Frontal cortex (tissue), 4 donors: ENCODE results near the gene SDC4. TPM values are rescaled to one million over a fixed set of nuclear protein-coding genes. Genes with fewer than 3 reads are reported as not detected.

Experiments used
- DNase-seq, 2 donors: peaks; one replicate each; pipeline ENCODE4 v3.0.0; 2012; ENCODE audit warnings: low spot score in 2 of 2
- FAIRE-seq: peaks from 2 replicates; lab custom pipeline; 2012; peaks lifted over from hg19 to GRCh38; lab: Jason Lieb, UNC
- total RNA-seq: library from RNA; depleted of rRNA; stranded (reverse); fragments of >200 nt; gene quantifications from one replicate; pipeline ENCODE4 v1.2.3, GENCODE V29; 2014
- donor health status: control.
- donor health status: control.
- donor health status: control.

The SDC4 gene
- total RNA-seq, 1 donor from 2014 or later = 0.82 TPM

DNA sequence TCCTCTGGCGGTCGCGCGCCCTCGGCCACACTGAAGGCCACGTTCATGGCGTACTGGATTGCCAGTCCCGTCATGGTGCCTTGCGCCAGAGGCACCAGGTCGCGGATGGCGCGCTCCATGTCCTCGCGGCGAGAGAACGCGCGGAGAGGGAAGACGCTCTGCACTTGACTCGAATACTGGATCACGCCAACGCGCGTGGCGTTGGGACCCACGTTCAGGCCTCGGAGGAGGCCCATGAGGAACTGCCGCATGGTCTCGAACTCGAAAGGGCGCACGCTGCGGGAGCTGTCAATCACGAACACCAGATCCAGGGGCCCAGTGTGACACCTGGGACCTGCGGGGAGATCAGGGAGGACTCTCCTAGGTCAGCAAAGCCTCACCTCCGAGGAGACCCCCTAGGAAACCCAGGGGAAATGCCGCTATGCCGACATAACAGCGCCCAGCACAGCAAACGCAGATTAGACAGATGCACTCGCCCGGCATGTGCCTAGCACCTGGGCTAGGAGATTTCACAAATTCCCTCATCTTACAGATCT, 43.7 kb downstream of the SDC4 start:
- no peak for FAIRE-seq
- peak in 1 of 2 donors; percentile 6 for DNase-seq

DNA sequence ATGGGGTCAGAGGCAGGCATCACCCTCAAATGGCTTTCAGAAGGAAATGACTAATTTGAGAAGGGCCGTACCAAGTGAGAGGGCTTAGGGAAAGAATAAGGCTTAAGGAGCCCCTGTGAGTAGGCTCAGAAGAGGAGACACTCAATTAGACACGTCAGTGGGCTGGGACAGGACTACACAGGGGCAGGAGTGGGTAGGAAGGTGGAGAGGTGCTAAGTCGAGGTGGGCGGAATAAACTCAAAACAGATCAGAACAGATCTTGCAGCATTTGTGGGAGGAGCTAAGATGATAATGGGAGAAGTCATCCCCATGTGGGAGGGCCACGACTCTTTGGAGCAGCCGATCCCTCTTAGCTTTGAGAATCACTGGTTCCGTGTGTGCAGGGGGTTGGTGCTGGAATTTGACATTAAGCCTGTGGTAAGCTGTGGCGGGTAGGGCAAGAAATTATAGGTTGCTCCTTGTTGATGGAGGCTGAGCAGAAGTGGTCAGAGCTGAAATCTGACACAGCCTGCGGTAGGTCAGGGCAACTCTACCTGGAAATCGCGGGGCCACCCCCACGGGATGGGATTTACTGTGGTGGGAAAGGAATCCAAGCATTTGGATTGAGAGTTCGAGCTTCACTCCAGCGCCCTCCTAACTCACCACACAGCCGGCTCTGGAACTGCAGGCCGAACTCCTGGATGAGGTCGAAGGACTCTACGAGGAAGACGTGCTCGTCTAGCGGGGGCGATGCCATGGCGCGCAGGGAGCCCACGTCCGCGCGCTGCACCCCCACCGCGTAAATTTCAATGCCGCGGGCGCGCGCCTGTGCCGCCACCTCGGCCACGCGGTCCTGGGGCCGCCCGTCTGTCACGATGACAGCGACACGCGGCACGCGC, 44.4 kb downstream of the SDC4 start:
- FAIRE-seq = no peak
- no peak for DNase-seq

DNA sequence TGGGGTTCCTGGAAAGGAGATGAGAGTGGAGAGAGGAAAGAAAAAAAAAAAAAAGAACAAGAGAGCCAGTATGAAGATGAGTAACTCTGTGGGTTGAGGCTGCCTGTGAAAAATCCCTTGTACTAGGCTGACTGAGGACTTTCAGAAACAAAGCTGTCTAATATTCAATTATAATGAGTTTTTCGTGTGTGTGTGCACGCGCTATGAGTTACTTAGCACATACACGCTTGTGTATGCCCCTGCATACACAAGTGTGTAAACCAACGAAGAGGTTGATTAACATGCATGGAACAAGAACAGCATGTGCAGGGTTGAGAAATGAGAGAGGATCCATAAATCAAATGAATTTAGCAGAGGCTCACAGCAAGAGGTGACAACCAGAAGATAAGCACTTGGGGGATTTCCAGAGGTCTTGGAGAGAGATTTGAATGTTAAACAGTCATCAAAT, 46.4 kb downstream of the SDC4 start:
- FAIRE-seq = no peak
- no peak for DNase-seq

DNA sequence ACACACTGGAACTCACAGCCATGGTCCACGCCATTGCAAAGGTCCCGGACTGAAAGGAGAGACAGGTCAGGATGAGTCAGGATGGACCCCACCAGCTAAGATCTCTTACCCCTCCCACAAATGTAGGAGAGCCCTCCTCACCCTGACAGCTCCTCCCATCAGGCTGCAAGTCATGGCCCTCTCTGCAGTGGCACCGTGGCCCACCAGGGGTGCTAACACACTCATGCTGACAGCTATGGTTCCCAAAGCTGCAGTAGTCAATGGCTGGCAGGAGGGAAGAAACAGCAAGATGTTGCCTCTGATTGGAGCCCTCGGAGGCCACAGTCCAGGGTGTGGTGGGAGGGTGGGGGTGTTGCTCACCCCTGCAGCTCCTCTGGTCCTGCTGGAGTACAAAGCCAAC, 47.3 kb downstream of the SDC4 start:
- FAIRE-seq (no peak), DNase-seq (peak in 1 of 2 donors; percentile 4)

DNA sequence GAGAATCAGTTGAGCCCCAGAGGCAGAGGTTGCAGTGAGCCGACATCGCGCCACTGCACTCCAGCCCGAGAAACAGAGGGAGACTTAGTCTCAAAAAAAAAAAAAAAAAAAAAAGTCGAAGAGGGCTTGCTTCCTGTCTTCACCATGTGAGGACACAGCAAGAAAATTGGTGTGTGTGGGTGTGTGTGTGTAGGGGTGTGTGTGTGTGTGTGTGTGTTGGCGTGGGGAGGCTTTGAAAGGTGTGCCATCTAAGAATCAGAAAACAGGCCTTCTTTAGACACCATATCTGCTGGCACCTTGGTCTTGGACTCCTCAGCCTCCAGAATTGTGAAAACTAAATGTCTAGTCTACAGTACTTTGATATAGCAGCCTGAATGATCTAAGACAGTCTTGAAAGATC, 48.4 kb downstream of the SDC4 start:
- FAIRE-seq = no peak
- DNase-seq = no peak

DNA sequence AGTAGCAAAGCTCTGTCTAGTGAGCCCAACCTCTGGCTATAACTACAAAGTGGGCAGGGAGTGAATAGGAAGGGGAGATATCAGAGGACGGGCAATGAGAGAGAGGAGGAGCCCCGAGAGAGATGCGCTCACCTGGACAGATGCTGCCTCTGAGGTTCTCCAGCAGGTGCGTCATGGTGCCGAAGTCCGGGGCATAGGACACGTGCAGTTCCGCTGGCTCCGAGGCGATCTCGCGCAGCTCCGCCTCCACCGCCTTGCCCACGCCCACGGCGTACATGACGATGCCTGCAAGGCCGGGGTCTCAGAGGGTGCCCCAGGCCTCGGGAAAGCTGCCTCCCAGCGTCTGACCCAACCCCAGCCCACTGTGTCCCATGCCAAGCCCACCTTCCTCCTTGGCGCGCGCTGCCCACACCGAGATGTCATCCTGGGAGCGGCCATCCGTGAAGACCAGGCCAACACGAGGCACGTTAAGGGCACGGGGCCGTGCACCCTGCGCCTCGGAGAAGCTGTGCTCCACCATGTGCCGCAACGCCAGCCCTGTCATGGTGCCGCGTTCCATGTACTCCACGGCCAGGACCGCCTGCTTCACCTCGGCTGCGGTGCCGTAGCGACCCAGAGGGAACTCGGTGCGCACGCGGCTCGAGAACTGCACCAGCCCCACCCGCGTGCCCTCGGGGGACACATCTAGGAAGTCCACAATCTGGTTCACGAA, 50.3 kb downstream of the SDC4 start:
- FAIRE-seq (no peak), DNase-seq (peak in 1 of 2 donors; percentile 6)

DNA sequence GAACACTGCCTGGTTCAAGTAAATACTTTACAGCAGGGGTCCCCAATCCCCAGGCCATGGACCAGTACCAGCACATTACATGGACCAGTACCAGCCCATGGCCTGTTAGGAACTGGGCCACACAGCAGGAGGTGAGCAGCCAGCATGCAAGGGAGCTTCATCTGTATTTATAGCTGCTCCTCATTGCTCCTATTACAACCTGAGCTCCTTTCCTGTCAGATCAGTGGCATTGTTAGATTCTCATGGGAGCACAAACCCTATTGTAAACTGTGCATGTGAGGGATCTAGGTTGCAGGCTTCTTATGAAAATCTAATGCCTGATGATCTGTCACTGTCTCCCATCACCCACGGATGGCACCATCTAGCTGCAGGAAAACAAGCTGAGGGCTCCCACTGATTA, 53.6 kb downstream of the SDC4 start:
- FAIRE-seq = no peak
- DNase-seq = no peak

DNA sequence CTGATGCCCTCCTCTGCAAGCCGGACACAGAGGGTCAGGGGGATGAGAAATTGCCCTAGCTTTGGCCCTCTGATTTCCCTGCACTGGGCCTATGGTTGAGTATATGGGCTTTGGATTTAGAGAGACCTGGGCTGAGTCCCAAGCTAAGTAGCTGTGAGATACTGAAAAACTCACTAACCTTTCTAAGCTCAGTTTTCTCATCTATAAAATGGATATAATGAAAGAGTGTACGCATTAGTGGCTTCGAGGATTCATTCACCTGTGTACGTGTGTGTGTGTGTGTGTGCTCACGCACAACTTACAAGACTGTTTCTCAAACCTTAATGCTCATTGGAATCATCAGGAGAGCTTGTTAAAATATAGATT, 54.2 kb downstream of the SDC4 start:
- DNase-seq = no peak
- FAIRE-seq = no peak

DNA sequence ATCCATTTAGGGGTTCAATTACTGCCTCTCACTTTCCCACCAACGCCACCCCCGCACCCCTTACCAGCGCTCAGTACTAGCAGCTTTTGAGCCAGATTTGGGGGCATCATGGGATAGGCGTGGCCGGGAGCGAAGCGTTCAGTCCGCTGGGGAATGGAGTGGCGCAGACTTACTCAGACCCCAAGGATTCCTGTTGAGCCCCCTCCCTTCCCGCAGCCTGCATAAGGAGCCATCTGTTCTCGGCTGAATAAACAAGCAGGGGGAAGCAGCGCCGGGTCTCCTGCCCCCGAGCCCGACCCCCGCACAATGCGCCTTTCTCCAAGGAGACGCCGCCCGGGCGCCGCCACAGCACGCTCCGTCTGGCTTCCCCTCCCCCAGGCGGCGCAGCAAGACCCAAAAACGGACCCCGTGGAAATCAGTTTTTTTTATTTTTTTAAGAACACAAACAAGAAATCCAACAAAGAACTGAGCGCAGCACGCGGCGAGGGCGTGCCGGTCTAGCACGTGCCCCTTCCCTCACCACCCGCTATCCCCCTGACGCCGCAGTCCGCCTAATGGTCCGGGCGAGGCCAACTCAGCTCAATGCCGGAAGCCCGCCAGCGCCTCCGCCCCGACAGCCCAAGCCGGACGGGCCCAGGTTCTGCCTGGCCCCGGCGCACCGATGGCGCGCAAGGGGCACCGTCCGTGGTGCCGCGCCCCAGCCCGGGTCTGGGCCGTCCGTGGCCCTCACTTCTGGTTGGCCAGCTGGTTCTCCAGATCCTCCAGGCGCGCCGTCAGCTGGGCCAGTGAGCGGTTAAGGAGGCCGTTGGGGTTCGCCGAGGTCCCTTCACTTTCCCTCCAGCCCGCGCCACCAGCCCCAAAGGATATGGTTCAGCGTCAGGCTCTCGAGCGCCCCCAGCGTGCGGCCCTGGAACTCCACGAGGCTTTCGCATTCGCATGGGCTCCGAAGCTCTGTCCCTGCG, 54.9 kb downstream of the SDC4 start:
- FAIRE-seq = no peak

DNA sequence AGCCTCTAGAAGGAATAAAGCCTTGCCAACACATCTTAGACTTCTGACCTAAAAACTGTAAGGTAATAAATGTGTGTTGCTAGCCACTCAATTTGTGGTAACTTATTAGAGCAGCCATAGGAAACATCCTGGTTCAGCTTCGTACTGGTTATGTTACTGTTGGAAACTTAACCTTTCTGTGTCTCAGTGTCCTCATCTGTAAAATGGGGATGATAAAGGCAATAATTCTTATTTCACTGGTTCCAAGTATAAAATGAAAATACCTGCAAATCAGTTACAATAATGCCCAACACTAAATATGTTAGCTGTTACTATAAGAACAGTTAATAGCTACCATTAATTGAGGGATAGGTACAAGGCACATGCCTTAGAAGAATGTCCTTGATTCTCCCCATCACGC, 55.9 kb downstream of the SDC4 start:
- DNase-seq = peak in 1 of 2 donors; percentile 18
- no peak for FAIRE-seq

More for the DNA sequence above, 54.9 kb downstream of the SDC4 start:
- DNase-seq = peak; percentile 78 to 82

DNA sequence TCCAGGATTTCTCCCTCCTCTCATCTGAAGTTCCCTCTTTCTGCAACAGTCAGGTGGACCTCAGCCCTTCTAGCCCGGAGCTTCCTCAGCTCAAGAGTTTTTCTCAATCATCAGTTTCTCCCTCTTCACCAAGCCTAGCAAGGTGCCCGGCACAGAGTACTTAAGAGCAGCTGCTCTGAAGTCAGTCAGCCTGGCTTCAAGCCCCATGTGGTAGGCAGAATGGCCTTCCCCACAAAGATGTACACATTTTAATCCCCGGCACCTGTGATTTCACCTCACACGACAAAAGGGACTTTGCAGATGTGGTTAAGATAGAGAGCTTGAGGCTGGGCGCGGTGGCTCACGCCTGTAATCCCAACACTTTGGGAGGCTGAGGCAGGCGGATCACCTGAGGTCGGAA, 56.7 kb downstream of the SDC4 start:
- FAIRE-seq (no peak), DNase-seq (peak in 1 of 2 donors; percentile 6)

DNA sequence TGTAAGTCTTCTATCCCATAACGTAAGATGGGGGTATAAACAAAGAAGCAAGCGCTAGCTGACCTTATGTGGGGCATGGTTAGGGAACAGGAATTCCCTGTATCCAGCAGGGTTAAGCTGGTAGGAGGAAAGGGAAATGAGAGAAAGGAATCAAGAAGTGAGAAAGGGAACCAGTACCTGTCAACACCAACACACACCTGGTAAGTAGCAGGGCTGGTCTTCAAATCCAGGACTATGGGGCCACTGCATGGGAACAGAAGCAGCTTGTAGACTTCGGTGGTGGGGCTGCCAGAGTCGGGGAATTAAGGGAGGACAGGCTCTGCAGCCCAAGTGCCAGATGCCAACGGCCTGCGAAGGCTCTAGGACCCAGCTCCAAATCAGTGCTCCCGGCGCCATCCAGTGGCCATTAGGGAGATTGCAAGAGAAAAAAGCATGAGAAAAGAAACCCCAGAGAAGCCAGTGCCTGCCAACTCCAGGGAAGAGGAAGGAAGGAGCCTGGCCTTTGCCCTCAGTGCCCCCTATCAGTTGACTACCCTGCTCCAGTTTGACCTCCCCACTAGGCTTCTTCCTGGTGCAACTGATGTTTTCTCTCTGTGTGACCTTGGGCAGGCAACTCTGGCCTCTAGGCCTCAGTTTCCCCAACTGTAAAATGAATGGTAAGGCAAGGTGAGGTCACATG, 57.4 kb downstream of the SDC4 start:
- no peak for FAIRE-seq
- peak; percentile 64 to 71 for DNase-seq

DNA sequence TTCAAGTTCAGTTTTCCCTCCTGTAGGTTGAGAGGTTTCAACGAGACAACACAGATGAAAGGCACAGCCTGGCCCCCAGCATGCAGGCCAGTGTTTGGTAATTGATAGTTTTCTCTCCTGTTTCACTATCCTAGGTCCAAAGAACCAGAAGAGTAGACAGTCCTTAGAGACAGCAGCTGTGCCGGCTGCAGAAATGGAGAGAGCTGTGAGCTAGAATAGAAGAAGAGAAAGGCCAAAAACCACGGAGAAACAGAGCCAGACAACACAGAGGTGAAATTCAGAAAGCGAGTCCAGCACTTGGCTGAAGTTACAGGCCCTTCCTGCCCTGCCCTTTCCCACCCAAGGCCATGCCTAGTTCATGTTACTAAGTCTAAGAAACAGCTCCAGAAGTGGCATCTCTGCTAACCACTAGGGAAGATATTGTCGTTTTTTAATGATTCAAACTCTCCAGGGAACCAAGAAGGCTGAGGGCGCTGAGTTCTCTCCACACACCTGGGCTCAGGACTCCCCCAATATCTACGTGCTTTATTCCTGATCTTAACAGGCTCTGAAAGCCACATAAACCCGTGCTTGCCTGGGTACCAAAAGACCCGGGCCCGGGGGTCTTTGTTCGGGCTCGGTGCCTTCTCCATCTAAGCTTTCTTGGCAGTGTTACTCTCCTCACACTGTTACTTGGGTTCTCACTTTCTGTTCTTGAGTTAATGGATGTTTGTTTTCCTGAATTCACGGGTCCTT, 58.1 kb downstream of the SDC4 start:
- DNase-seq (no peak), FAIRE-seq (no peak)

DNA sequence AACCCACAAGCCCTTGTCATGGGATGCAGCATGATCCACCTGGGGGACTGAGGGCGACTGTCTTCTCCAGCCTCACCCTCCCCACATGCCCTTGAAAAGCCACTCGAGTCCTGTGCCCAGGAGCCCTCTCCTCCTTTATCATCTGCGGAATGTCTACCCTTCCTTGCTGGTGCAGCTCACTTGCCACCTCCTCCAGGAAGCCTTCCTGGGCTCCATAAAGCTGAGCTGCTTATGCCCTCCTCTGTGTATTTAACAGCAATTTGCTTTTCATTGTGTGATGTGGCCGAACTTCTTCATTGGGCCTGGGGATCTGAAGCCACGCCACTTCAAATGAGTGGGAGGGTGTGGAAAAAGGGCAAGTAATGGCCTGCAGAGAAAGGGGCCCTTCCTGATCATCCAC, 59.4 kb downstream of the SDC4 start:
- FAIRE-seq (no peak), DNase-seq (no peak)

DNA sequence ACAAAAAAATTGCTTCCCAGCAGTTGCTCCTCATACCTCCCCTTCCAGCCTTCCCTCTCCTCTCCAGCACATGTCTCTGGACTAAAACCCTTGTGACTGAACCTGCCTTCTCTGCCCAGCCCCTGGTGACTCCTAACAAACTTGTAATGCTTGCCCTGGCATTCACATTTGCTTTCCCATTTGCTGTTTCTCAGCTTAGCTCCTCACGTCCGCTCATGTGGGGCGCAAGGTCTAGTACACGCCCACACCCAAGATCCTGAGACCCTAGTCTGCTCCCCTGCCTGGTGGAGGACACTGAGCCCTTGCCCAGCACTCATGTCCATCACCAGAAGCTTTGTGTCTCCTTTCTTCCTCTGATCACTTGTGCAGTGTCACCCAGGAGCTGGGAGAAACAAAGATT, 59.8 kb downstream of the SDC4 start:
- FAIRE-seq (no peak), DNase-seq (no peak)

DNA sequence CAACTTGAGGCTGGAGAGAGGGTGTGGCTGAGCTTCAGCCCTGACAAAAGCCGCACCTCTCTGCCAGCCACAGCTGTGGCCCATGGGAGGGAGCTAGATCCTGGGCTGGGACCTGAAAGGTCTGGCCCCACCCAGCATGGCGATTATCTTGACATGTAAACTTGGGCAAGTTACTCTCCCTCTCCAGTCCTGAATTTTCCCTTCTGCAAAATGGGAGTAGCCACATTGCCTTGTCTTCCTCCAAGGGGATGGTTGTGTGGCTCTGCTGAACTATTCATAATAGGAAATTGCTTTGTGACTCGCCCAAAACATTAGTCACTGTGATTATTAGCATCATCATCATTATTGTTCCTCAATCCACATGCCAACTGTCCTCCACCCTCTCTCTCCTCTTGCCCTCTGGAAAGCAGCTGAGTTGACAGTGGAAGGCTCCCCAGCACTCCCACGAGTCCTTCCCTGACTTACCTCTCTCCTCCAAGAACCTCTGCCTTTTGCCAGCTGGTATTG, 64.6 kb downstream of the SDC4 start:
- FAIRE-seq (no peak), DNase-seq (no peak)

DNA sequence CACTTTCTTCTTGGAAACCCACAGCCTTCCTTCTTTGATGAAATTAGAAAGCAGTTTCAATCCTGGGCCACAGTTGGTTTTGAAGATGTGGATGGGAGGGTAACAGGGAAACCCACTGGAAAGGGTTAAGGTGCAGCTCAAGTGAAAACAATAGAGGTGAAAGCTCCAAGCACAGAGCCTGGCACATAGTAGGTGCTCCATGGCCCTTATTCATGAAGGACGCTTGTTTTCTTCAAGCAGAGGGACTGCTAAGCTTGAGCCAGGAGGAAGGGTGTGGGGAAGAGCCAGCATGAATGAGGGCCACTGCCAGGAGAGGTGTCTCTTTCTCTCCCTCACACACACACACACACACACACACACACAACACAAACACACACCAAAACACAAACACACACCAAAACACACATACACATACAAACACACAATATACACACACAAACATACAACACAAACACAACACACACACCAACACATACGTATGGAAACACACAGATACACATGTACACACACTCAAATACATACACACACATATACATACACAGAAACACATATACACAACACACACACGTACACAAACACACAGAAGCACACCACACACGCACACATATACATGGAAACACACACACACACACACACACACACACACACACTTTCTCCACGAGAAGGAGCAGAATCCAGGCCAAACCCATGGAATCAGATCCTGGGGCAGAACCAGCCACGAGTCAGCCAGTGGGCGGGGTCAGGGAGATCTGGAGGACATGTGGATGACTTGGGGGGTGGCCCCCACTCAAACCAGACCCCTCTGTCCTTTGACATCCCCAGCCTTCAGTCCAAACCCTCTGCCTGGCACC, 65.3 kb downstream of the SDC4 start:
- no peak for FAIRE-seq
- DNase-seq = no peak

DNA sequence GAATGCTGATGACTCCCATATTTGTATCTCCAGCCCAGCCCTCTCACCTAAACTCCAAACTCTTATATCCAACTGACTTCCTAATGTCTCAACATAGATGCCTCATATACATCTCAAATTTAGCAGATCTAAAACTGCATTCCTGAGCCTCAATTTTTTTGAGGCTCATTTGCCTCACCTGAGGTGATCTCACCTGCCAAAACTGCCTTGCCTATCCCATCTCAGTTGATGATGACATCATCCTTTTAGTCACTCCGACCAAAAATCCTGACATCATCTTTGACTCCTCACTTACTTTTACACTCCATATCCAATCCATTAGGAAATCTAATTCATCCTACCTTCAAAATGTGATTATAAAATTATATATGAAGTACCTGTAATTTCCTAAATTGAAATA, 68.2 kb downstream of the SDC4 start:
- DNase-seq = no peak
- no peak for FAIRE-seq
